ENCODE results near the gene TNNI3.
"Not testable (repeated sequence)": the region's sequence is repeated elsewhere in the genome, so short reads cannot be mapped to it uniquely, and the experiment has no call there.

Gene TNNI3

DNA sequence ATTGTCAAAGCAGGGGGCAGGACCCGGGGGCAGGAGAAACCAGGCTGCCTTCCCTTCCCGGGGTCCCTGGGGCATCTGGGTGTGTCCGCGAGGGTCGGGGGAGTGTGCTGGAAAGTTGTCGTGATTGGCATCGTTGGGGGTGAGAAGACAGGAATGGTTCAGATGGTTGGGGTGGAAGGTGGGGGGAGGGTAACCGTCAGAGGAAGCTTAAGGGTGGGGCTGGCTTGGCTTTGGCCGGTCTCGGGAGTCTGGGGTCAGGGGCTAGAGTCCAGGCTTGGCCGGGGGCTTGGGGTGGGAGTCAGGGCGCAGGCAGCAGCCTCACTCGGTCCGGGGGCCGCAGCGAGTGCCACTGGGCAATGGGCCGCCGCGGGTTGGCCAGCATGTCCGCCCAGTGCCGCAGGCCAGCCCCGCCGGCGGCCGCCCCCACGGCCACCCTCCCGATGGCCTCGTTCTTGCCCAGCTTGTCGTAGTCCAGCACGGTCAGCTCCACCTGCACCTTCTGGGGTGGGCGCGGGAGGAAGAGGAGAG is 15.7 kb upstream of the TNNI3 start:
- DNase-seq (ENCODE audit: insufficient read length, low spot score) (no peak), FAIRE-seq (no peak)
- TF ChIP-seq POU2F2 (IDR thresholded peaks at IDR 0.05; ENCODE audit: low read depth, low read length) (no peak), POLR2A (IDR thresholded peaks at IDR 0.05; ENCODE audit: low read depth, low read length) (no peak), POLR2AphosphoS5 (IDR thresholded peaks at IDR 0.05; ENCODE audit: low read depth, low read length) (no peak), SPI1 (IDR thresholded peaks at IDR 0.05; ENCODE audit: low read depth, low read length) (no peak), TAF1 (IDR thresholded peaks at IDR 0.05; ENCODE audit: low read depth, low read length) (no peak), PAX5 (IDR thresholded peaks at IDR 0.05; ENCODE audit: insufficient read depth, low read length, severe bottlenecking) (no peak)

- FAIRE-seq (no peak), DNase-seq (ENCODE audit: insufficient read length, low spot score) (no peak)
- TF ChIP-seq POU2F2 (IDR thresholded peaks at IDR 0.05; ENCODE audit: low read depth, low read length), result no peak
- TF ChIP-seq POLR2A (IDR thresholded peaks at IDR 0.05; ENCODE audit: low read depth, low read length), result no peak
- TF ChIP-seq TAF1 (IDR thresholded peaks at IDR 0.05; ENCODE audit: low read depth, low read length), result no peak
- TF ChIP-seq PAX5 (IDR thresholded peaks at IDR 0.05; ENCODE audit: insufficient read depth, low read length, severe bottlenecking), result no peak
- no peak for TF ChIP-seq SPI1 (IDR thresholded peaks at IDR 0.05; ENCODE audit: low read depth, low read length)
- no peak for TF ChIP-seq POLR2AphosphoS5 (IDR thresholded peaks at IDR 0.05; ENCODE audit: low read depth, low read length)
Observed at GRCh38 chr19:55172741-55173140, 15.2 kb upstream of the TNNI3 start.

DNA sequence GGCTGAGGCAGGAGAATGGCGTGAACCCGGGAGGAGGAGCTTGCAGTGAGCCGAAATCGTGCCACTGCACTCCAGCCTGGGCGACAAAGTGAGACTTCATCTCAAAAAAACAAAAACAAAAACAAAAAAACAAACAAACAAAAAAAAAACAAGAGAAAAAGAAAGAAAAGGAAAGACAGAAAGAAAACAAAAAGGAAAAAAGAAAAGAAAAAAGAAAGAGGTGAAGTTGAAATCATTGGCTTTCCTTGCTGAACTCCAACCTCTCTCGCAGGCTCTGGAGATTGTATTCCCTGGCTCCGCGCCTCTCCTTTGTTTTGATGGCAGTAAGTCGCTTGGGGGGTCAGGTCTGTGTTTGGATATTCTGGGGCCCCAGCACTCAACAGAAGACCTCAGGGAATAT is 14.8 kb upstream of the TNNI3 start:
- not testable (repeated sequence) for FAIRE-seq; DNase-seq (ENCODE audit: insufficient read length, low spot score)

DNA sequence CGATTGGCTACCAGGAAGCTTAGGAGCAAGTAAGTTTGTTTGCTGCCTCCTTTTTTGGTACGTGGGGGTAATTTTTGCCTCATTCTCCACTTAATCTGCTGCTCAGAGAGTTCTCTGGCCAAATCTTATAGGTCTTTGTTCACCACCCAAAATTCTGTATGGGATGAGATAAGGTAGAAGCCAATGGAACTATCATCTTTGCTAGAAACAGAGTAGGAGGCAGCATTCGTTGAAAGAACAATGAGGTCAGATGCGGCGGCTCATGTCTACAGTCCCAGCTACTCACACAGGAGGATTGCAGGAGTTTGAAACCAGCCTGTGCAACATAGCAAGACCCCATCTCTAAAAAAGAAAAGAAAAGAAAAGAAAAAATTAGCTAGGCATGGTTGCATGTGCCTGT is 13.9 kb upstream of the TNNI3 start:
- no peak for FAIRE-seq
- no peak for TF ChIP-seq POU2F2 (IDR thresholded peaks at IDR 0.05; ENCODE audit: low read depth, low read length)
- no peak for TF ChIP-seq POLR2A (IDR thresholded peaks at IDR 0.05; ENCODE audit: low read depth, low read length)
- no peak for TF ChIP-seq SPI1 (IDR thresholded peaks at IDR 0.05; ENCODE audit: low read depth, low read length)
- TF ChIP-seq TAF1 (IDR thresholded peaks at IDR 0.05; ENCODE audit: low read depth, low read length), result no peak
- TF ChIP-seq POLR2AphosphoS5 (IDR thresholded peaks at IDR 0.05; ENCODE audit: low read depth, low read length), result no peak
- no peak for TF ChIP-seq PAX5 (IDR thresholded peaks at IDR 0.05; ENCODE audit: insufficient read depth, low read length, severe bottlenecking)
- no peak for DNase-seq (ENCODE audit: insufficient read length, low spot score)

GRCh38 chr19:55169136-55169535 is 11.6 kb upstream of the TNNI3 start:
- DNase-seq (ENCODE audit: insufficient read length, low spot score) (no peak), FAIRE-seq (no peak)
- TF ChIP-seq SPI1 (IDR thresholded peaks at IDR 0.05; ENCODE audit: low read depth, low read length) (no peak), POU2F2 (IDR thresholded peaks at IDR 0.05; ENCODE audit: low read depth, low read length) (no peak), POLR2A (IDR thresholded peaks at IDR 0.05; ENCODE audit: low read depth, low read length) (no peak), TAF1 (IDR thresholded peaks at IDR 0.05; ENCODE audit: low read depth, low read length) (no peak), PAX5 (IDR thresholded peaks at IDR 0.05; ENCODE audit: insufficient read depth, low read length, severe bottlenecking) (no peak), POLR2AphosphoS5 (IDR thresholded peaks at IDR 0.05; ENCODE audit: low read depth, low read length) (no peak)

- DNase-seq (ENCODE audit: insufficient read length, low spot score) (peak; percentile 93), FAIRE-seq (no peak)
- no peak for TF ChIP-seq SPI1 (IDR thresholded peaks at IDR 0.05; ENCODE audit: low read depth, low read length)
- TF ChIP-seq POLR2AphosphoS5 (IDR thresholded peaks at IDR 0.05; ENCODE audit: low read depth, low read length), result no peak
- TF ChIP-seq TAF1 (IDR thresholded peaks at IDR 0.05; ENCODE audit: low read depth, low read length), result no peak
- no peak for TF ChIP-seq POU2F2 (IDR thresholded peaks at IDR 0.05; ENCODE audit: low read depth, low read length)
- TF ChIP-seq POLR2A (IDR thresholded peaks at IDR 0.05; ENCODE audit: low read depth, low read length), result no peak
- TF ChIP-seq PAX5 (IDR thresholded peaks at IDR 0.05; ENCODE audit: insufficient read depth, low read length, severe bottlenecking), result no peak
Observed at GRCh38 chr19:55166530-55167268, 9.2 kb upstream of the TNNI3 start, which contains the start of gene DNAAF3. DNAAF3 (minus strand) TSS chr19:55166613; CDS start chr19:55166413, 200 bp downstream.

DNA sequence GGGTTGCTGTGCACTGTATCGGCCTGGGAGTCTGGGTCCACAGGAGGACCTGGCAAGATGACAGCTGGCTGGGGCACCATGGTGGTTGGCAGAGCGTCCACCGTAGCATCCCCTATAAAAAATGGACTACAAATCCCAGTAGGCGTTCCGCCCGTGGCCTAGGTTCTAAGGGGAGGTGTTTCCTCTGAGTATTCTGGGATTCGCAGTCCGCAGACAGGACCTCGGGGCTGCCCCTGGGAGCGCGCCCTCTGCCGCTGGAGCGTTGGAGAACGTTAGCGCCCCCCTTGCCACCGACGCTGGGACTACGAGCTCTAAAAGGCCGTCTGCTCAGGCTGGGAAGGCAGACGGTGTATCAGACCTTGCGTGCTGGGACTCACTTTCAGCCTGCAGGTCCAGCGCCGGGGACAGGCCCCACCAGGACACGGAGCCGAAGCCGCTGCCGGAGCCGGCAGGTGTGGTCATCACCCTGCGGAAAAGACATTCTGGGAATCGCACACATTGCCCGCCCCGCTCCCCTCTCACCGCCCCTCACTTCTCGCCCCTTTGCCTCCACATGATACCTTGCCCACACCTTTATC is 8.5 kb upstream of the TNNI3 start:
- DNase-seq (ENCODE audit: insufficient read length, low spot score) (no peak), FAIRE-seq (no peak)

DNA sequence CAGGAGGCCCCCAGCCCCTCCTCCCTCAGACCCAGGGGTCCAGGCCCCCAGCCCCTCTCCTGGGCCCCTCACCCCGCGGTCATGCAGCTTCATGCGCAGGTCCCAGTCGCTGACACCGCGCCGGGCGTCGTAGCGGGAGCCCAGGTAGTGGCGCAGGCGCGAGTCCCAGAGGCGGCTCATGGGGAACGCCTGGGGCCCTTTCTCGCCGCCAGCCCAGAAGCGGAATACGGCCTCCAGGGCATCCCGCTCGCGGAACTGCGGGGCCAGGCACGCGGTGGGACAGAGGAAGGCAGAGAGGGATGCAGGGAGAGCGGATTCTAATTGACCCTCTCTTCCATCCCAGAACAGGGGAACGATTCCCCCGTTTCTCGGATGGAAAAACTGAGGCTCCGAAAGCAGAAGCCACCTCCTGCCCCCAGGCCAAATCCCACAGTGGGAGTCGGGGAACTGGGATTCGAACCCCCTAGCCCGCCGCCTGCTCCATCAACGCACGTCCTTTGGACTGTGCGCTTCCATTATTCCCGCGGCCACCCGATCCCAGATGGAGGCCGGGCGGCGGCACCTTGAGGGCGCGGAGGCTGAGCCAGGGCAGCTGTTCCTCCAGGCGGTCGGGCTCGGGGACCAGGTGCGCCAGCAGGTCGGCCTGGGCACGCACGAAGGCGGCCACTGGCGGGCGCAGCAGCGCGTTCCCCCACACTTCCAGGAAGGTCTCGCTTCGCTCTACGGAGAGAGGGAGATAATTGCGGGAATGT is 4.2 kb upstream of the TNNI3 start:
- FAIRE-seq, result no peak
- DNase-seq (ENCODE audit: insufficient read length, low spot score), result no peak
- TF ChIP-seq TAF1 (IDR thresholded peaks at IDR 0.05; ENCODE audit: low read depth, low read length) (no peak), POU2F2 (IDR thresholded peaks at IDR 0.05; ENCODE audit: low read depth, low read length) (no peak), POLR2AphosphoS5 (IDR thresholded peaks at IDR 0.05; ENCODE audit: low read depth, low read length) (no peak), SPI1 (IDR thresholded peaks at IDR 0.05; ENCODE audit: low read depth, low read length) (no peak), POLR2A (IDR thresholded peaks at IDR 0.05; ENCODE audit: low read depth, low read length) (no peak), PAX5 (IDR thresholded peaks at IDR 0.05; ENCODE audit: insufficient read depth, low read length, severe bottlenecking) (no peak)

More for the DNA sequence above, 8.5 kb upstream of the TNNI3 start:
- no peak for TF ChIP-seq POLR2A (IDR thresholded peaks at IDR 0.05; ENCODE audit: low read depth, low read length)
- TF ChIP-seq POLR2AphosphoS5 (IDR thresholded peaks at IDR 0.05; ENCODE audit: low read depth, low read length), result no peak
- no peak for TF ChIP-seq PAX5 (IDR thresholded peaks at IDR 0.05; ENCODE audit: insufficient read depth, low read length, severe bottlenecking)
- TF ChIP-seq SPI1 (IDR thresholded peaks at IDR 0.05; ENCODE audit: low read depth, low read length), result no peak
- no peak for TF ChIP-seq TAF1 (IDR thresholded peaks at IDR 0.05; ENCODE audit: low read depth, low read length)
- TF ChIP-seq POU2F2 (IDR thresholded peaks at IDR 0.05; ENCODE audit: low read depth, low read length), result no peak

DNA sequence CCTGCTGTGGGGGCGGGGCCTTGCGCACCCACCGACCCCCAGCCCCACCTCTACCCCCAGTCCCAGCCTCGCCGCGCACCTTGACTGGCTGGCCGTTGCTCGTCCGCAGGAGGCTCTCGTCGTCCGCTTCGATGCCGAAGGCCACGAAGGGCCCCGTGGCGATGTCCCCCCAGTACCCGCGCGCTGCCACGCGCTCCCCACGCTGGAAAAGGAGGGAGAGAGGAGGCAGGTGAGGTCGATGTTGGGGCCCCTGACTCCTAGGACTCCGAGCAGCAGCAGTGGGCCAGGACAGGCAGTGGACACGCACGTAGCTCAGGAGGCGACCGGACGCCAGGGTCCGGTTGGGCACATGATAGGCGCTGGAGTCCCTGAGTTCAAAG is 3.4 kb upstream of the TNNI3 start:
- no peak for TF ChIP-seq PAX5 (IDR thresholded peaks at IDR 0.05; ENCODE audit: insufficient read depth, low read length, severe bottlenecking)
- no peak for TF ChIP-seq SPI1 (IDR thresholded peaks at IDR 0.05; ENCODE audit: low read depth, low read length)
- no peak for TF ChIP-seq POLR2AphosphoS5 (IDR thresholded peaks at IDR 0.05; ENCODE audit: low read depth, low read length)
- TF ChIP-seq TAF1 (IDR thresholded peaks at IDR 0.05; ENCODE audit: low read depth, low read length), result no peak
- no peak for TF ChIP-seq POU2F2 (IDR thresholded peaks at IDR 0.05; ENCODE audit: low read depth, low read length)
- no peak for TF ChIP-seq POLR2A (IDR thresholded peaks at IDR 0.05; ENCODE audit: low read depth, low read length)
- no peak for DNase-seq (ENCODE audit: insufficient read length, low spot score)
- no peak for FAIRE-seq

All from GM12891 (cell line).